IMR-90 (cell line): Measurements from ENCODE around the gene HOXB6. TPM values are rescaled to one million over a fixed set of nuclear protein-coding genes. Genes with fewer than 3 reads are reported as not detected.

Source experiments
- ATAC-seq: fragments of 200-7000 bp; cut with Tn5 transposase; 2 replicates; pipeline ENCODE4 v1.9.1; 2020; ENCODE audit warnings: low read depth, mild to moderate bottlenecking, moderate library complexity
- BruUV-seq: library from RNA; stranded (reverse); fragments of 400-500 nt; replicated peaks from 2 replicates; lab custom pipeline; 2021; lab: Mats Ljungman, UMichigan
- CTCF ChIA-PET: fragments of 300-600 bp; formaldehyde crosslinking; extraction: SDS; loops from one replicate; lab custom pipeline; 2021; ENCODE audit warnings: antibody characterized with exemption; lab: Yijun Ruan, JAX
- POLR2A ChIA-PET: fragments of 300-600 bp; sonication (Branson Sonifier 250); formaldehyde crosslinking; loops from one replicate; lab custom pipeline; 2022; ENCODE audit warnings: antibody characterized with exemption; ENCODE audit not compliant: unreplicated experiment; lab: Charles Lee
- DNase-seq: peaks from one replicate; pipeline ENCODE4 v3.0.0; 2013
- H2AFZ ChIP-seq: replicated peaks from 2 replicates; pipeline ENCODE3; 2013; ENCODE audit warnings: low read length, mild to moderate bottlenecking; ENCODE audit not compliant: poor library complexity
- H2AK5ac ChIP-seq: 2 replicates; pipeline ENCODE4 v1.6.1; 2013; ENCODE audit warnings: low read depth, low read length, inconsistent platforms
- H2AK9ac ChIP-seq: replicated peaks from 2 replicates; pipeline ENCODE3; 2013; ENCODE audit warnings: mild to moderate bottlenecking, low read depth, low read length, moderate library complexity; ENCODE audit not compliant: poor library complexity
- H2BK120ac ChIP-seq: 2 replicates; pipeline ENCODE4 v1.6.1; 2013; ENCODE audit warnings: low read depth, low read length, inconsistent platforms
- H2BK15ac ChIP-seq: 3 replicates; pipeline ENCODE4 v1.6.1; 2013; ENCODE audit warnings: low read depth, low read length, inconsistent platforms
- H2BK20ac ChIP-seq: 2 replicates; pipeline ENCODE4 v1.6.1; 2013; ENCODE audit warnings: low read depth, mild to moderate bottlenecking, inconsistent platforms, low read length, moderate library complexity
- H2BK5ac ChIP-seq: 2 replicates; pipeline ENCODE4 v1.6.1; 2013; ENCODE audit warnings: mild to moderate bottlenecking, low read depth, low read length, inconsistent platforms; ENCODE audit not compliant: poor library complexity, severe bottlenecking
- H3K14ac ChIP-seq: replicated peaks from 2 replicates; pipeline ENCODE4 v1.6.1; 2013; ENCODE audit warnings: low read depth, low read length, inconsistent platforms
- H3K18ac ChIP-seq: 2 replicates; pipeline ENCODE4 v1.6.1; 2013; ENCODE audit warnings: low read depth, low read length, control low read depth
- H3K23ac ChIP-seq: 2 replicates; pipeline ENCODE4 v1.6.1; 2013; ENCODE audit warnings: low read depth, low read length, inconsistent platforms
- H3K27ac ChIP-seq: 2 replicates; pipeline ENCODE4 v1.5.1; 2013; ENCODE audit warnings: mild to moderate bottlenecking, control low read depth, low read length; ENCODE audit not compliant: insufficient read depth
- H3K27me3 ChIP-seq: 2 replicates; pipeline ENCODE4 v1.6.1; 2013; ENCODE audit warnings: low read length; ENCODE audit not compliant: control insufficient read depth, insufficient read depth
- H3K36me3 ChIP-seq: 2 replicates; pipeline ENCODE4 v1.6.1; 2013; ENCODE audit warnings: low read length, mixed read lengths; ENCODE audit not compliant: control insufficient read depth, insufficient read depth
- H3K4ac ChIP-seq: 2 replicates; pipeline ENCODE4 v1.6.1; 2013; ENCODE audit warnings: low read depth, low read length, inconsistent platforms
- H3K4me1 ChIP-seq: 2 replicates; pipeline ENCODE4 v1.6.1; 2013; ENCODE audit warnings: low read length, mixed read lengths; ENCODE audit not compliant: control insufficient read depth, insufficient read depth
- H3K4me2 ChIP-seq: 2 replicates; pipeline ENCODE4 v1.6.1; 2013; ENCODE audit warnings: low read depth, mild to moderate bottlenecking, control low read depth, low read length, moderate library complexity
- H3K4me3 ChIP-seq: 2 replicates; pipeline ENCODE4 v1.5.1; 2013; ENCODE audit warnings: low read depth, mild to moderate bottlenecking, control low read depth, low read length, moderate library complexity; ENCODE audit not compliant: insufficient read depth
- H3K56ac ChIP-seq: 2 replicates; pipeline ENCODE4 v1.6.1; 2013; ENCODE audit warnings: low read length, inconsistent platforms; ENCODE audit not compliant: insufficient read depth; ENCODE audit errors: extremely low read depth
- H3K79me1 ChIP-seq, 2 experiments: 2 replicates each; pipeline ENCODE4 v1.6.1; 2013; ENCODE audit warnings: low read length in 2 of 2, inconsistent platforms in 1 of 2, low read depth in 1 of 2
- H3K9ac ChIP-seq: 2 replicates; pipeline ENCODE4 v1.6.1; 2013; ENCODE audit warnings: low read depth, low read length, control low read depth
- H3K9me1 ChIP-seq: 2 replicates; pipeline ENCODE4 v1.6.1; 2013; ENCODE audit warnings: low read length, inconsistent platforms; ENCODE audit not compliant: insufficient read depth
- H3K9me3 ChIP-seq: 2 replicates; pipeline ENCODE4 v1.6.1; 2013; ENCODE audit warnings: low read length; ENCODE audit not compliant: control insufficient read depth, insufficient read depth
- H4K20me1 ChIP-seq: 2 replicates; pipeline ENCODE4 v1.6.1; 2013; ENCODE audit warnings: low read length, inconsistent platforms; ENCODE audit not compliant: insufficient read depth
- H4K5ac ChIP-seq: 2 replicates; pipeline ENCODE4 v1.6.1; 2013; ENCODE audit warnings: mild to moderate bottlenecking, low read depth, low read length, control low read depth
- H4K8ac ChIP-seq, 2 experiments: 2 replicates each; pipeline ENCODE4 v1.6.1; 2013; ENCODE audit warnings: low read depth in 2 of 2, low read length in 2 of 2, control low read depth in 1 of 2, inconsistent platforms in 1 of 2
- H4K91ac ChIP-seq: 2 replicates; pipeline ENCODE4 v1.6.1; 2013; ENCODE audit warnings: low read depth, low read length, inconsistent platforms; ENCODE audit not compliant: insufficient read depth
- CEBPB ChIP-seq: IDR thresholded peaks from 2 replicates; pipeline ENCODE4 v1.6.1; 2012; ENCODE audit warnings: low read depth, low read length, improper control_type of control experiment
- CHD1 ChIP-seq: IDR thresholded peaks from 2 replicates; pipeline ENCODE4 v1.6.1; 2012; ENCODE audit warnings: low read depth, low read length, improper control_type of control experiment
- ELK1 ChIP-seq: fragments of 150-350 bp; IDR thresholded peaks from 2 replicates; pipeline ENCODE4 v1.6.1; 2016; ENCODE audit warnings: low read depth, mild to moderate bottlenecking, low read length, moderate library complexity, borderline replicate concordance
- FOS ChIP-seq: fragments of 150-350 bp; IDR thresholded peaks from 2 replicates; pipeline ENCODE4 v1.6.1; 2016; ENCODE audit warnings: low read depth, low read length
- MAFK ChIP-seq: IDR thresholded peaks from 2 replicates; pipeline ENCODE4 v1.6.1; 2012; ENCODE audit warnings: low read depth, low read length, improper control_type of control experiment
- MAZ ChIP-seq: IDR thresholded peaks from 2 replicates; pipeline ENCODE4 v1.6.1; 2012; ENCODE audit warnings: low read depth, mild to moderate bottlenecking, low read length, improper control_type of control experiment, moderate library complexity, borderline replicate concordance
- RCOR1 ChIP-seq: IDR thresholded peaks from 2 replicates; pipeline ENCODE4 v1.6.1; 2012; ENCODE audit warnings: mild to moderate bottlenecking, low read length, improper control_type of control experiment; ENCODE audit not compliant: insufficient replicate concordance
- WGBS, 2 experiments: methylation state at CpG; one replicate each; pipeline versions ENCODE4 v1.1.5 to v1.1.7; 2013; ENCODE audit warnings: missing lambda C conversion rate in 2 of 2; ENCODE audit not compliant: insufficient read length in 1 of 2; ENCODE audit errors: extremely low coverage in 2 of 2; 5-methylcytosine and 5-hydroxymethylcytosine counted together
- dilution Hi-C: fragments of 300-500 bp; cut with HindIII; formaldehyde crosslinking; loops from one replicate; pipeline ENCODE4 v1.14.3; 2018; ENCODE audit warnings: low sequenced_read_pairs; ENCODE audit not compliant: unreplicated experiment
- in situ Hi-C: fragments of 300-500 bp; cut with MboI; formaldehyde crosslinking; loops from 3 replicates; pipeline ENCODE4 v1.14.3; 2019; ENCODE audit warnings: low sequenced_read_pairs, inconsistent platforms, mixed read lengths
- intact Hi-C: fragments of 100-400 bp; cut with micrococcal nuclease; formaldehyde crosslinking; loops from 2 replicates; pipeline ENCODE4 v1.10.0; 2022
- polyA plus RNA-seq, 3 experiments: library from polyadenylated mRNA; depleted of rRNA; stranded (reverse); fragments of >200 nt; gene quantifications; 2 replicates each; pipeline ENCODE4 v1.2.3, GENCODE V29; 2012; ENCODE audit warnings: low replicate concordance in 1 of 3
- total RNA-seq: library from RNA; depleted of rRNA; stranded (reverse); fragments of >200 nt; gene quantifications from 2 replicates; pipeline ENCODE4 v1.2.3, GENCODE V29; 2012
- TF ChIP-seq, protein P1 (sequence below): fragments of 150-350 bp; IDR thresholded peaks from 2 replicates; pipeline ENCODE4 v1.6.1; 2017; ENCODE audit warnings: mild to moderate bottlenecking, antibody characterized with exemption, low read length, low read depth

The HOXB6 gene
- total and polyA plus RNA-seq, 2 of the 4 experiments (the other 2 are of a cell fraction) = 11.1 to 42.2 TPM

DNA sequence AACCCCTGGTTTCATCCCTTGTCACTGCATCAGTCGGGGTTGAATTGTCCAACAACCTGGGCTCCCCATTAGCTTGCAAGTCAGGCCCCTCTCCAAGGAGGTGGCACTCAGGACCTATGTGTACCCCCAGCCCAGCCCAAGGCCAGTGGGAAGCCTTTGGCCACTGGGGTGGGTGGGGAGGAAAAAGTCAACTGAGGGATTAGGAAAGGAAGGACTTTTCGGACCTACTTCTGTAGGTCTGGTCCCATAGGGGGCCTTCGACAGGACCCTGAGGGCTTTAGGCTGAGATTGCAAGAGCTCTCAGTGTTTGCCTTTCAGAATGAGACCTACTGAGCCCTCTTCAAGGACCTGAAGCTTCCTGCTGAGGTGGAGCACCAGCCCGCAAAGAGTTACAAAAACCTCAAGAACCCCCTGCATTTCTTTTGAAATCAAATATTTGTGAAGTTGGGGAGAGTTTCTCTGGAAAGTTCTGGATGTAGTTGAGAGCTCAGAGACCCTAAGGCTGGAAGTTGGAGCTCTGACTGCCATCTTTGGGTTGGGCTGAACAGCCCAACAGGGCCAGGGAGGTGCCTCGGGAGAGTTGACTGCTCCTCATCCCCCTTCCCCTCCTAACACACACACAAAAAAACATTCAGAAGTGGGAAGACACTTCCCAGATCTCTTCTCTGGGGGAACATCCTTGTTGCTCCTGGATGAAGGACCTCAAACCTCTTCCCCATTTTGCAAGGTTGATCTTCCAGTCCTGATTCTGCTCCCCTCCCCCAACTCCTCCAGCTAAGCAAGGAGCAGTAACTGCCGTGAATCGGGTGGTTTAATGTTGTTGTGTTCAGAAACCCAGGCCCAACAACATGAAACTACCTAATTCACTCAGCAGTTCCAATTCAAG is 27.1 kb upstream of the HOXB6 start:
- in situ Hi-C loops (no loop called here), dilution Hi-C loops (no loop called here), intact Hi-C loops (no loop called here)
- Histone ChIP-seq H2AK9ac (no peak overlapping the region), H3K4me2 (no peak overlapping the region), H3K18ac (no peak overlapping the region), H3K23ac (no peak overlapping the region), H3K4me3 (no peak overlapping the region), H3K9ac (no peak overlapping the region), H3K27me3 (peaks cover 98% of the 10 kb centered on the region), H3K4ac (no peak overlapping the region), H3K56ac (no peak overlapping the region), H3K79me1 (no peaks in the 10 kb centered on the region), H4K20me1 (peaks cover 3% of the 10 kb centered on the region; the same call in 1 of the 2 replicates), H3K27ac (no peak overlapping the region), H2BK5ac (no peak overlapping the region), H2BK20ac (no peak overlapping the region), H4K91ac (no peak overlapping the region), H3K4me1 (no peaks in the 10 kb centered on the region), H4K5ac (no peak overlapping the region), H4K8ac (no peak overlapping the region), H2AK5ac (no peak overlapping the region), H3K36me3 (no peaks in the 10 kb centered on the region), H2BK15ac (no peak overlapping the region), H3K9me1 (no peaks in the 10 kb centered on the region), H3K9me3 (peaks cover 39% of the 10 kb centered on the region), H2BK120ac (no peak overlapping the region), H3K14ac (no peak overlapping the region), H2AFZ (no peak overlapping the region)
- BruUV-seq = no TSS peak
- ChIA-PET CTCF (no interaction called here), POLR2A (no interaction called here)
- no peak for ATAC-seq
- 0% methylated on average over 1 of the region's 7 CpGs; no CpG with 5 or more reads in 1 of the 2 experiments for WGBS, 2 experiments
- DNase-seq = no peak
- no peak for TF ChIP-seq CHD1
- TF ChIP-seq ELK1 = no peak
- TF ChIP-seq, protein P1, sequence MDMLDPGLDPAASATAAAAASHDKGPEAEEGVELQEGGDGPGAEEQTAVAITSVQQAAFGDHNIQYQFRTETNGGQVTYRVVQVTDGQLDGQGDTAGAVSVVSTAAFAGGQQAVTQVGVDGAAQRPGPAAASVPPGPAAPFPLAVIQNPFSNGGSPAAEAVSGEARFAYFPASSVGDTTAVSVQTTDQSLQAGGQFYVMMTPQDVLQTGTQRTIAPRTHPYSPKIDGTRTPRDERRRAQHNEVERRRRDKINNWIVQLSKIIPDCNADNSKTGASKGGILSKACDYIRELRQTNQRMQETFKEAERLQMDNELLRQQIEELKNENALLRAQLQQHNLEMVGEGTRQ = no peak
- TF ChIP-seq CEBPB = no peak
- TF ChIP-seq RCOR1 = no peak
- no peak for TF ChIP-seq MAFK
- no peak for TF ChIP-seq FOS
- TF ChIP-seq MAZ = no peak
